ENCODE measurements around the gene MAP3K6.

Gene MAP3K6

GRCh38 chr1:27377760-27378495, 11.2 kb upstream of the MAP3K6 start:
- DNase-seq (ENCODE audit: insufficient read length, low spot score) (no peak), FAIRE-seq (no peak)

- DNase-seq (ENCODE audit: insufficient read length, low spot score) = no peak
- no peak for FAIRE-seq
These were observed 7.8 kb upstream of the MAP3K6 start, which contains the start of gene FCN3 for GRCh38 chr1:27374362-27375086. Gene FCN3, minus strand, starts transcription at chr1:27374824. Its CDS starts 6 bp downstream, at chr1:27374818.

GRCh38 chr1:27372808-27373690, 6.3 kb upstream of the MAP3K6 start:
- DNase-seq (ENCODE audit: insufficient read length, low spot score) (no peak), FAIRE-seq (no peak)

- FAIRE-seq (no peak), DNase-seq (ENCODE audit: insufficient read length, low spot score) (no peak)
These were observed 5.5 kb upstream of the MAP3K6 start for GRCh38 chr1:27372022-27372807.

- FAIRE-seq (no peak), DNase-seq (ENCODE audit: insufficient read length, low spot score) (no peak)
These were observed 2.3 kb upstream of the MAP3K6 start for GRCh38 chr1:27368869-27369582.

- FAIRE-seq (no peak), DNase-seq (ENCODE audit: insufficient read length, low spot score) (no peak)
These were observed 444 bp upstream of the MAP3K6 start for GRCh38 chr1:27367160-27367650.

- no peak for FAIRE-seq
- peak; percentile 71 for DNase-seq (ENCODE audit: insufficient read length, low spot score)
These were observed 699 bp downstream of the MAP3K6 start for GRCh38 chr1:27366113-27366410.

- DNase-seq (ENCODE audit: insufficient read length, low spot score) (peak; percentile 98), FAIRE-seq (peak; percentile 96)
These were observed 1.2 kb downstream of the MAP3K6 start for GRCh38 chr1:27365372-27366112.

GRCh38 chr1:27364696-27365371, 1.9 kb downstream of the MAP3K6 start:
- FAIRE-seq = no peak
- no peak for DNase-seq (ENCODE audit: insufficient read length, low spot score)

- no peak for DNase-seq (ENCODE audit: insufficient read length, low spot score)
- FAIRE-seq = no peak
These were observed 2.7 kb downstream of the MAP3K6 start for GRCh38 chr1:27363766-27364695.

GRCh38 chr1:27361553-27361952, 5.2 kb downstream of the MAP3K6 start:
- FAIRE-seq (no peak), DNase-seq (ENCODE audit: insufficient read length, low spot score) (no peak)

GRCh38 chr1:27361044-27361402, 5.7 kb downstream of the MAP3K6 start:
- DNase-seq (ENCODE audit: insufficient read length, low spot score) = no peak
- FAIRE-seq = no peak

- FAIRE-seq (peak; percentile 68), DNase-seq (ENCODE audit: insufficient read length, low spot score) (no peak)
These were observed 6.4 kb downstream of the MAP3K6 start for GRCh38 chr1:27360159-27361043.

GRCh38 chr1:27359822-27360158, 7.0 kb downstream of the MAP3K6 start:
- no peak for FAIRE-seq
- DNase-seq (ENCODE audit: insufficient read length, low spot score) = no peak

- DNase-seq (ENCODE audit: insufficient read length, low spot score) (no peak), FAIRE-seq (no peak)
These were observed 7.8 kb downstream of the MAP3K6 start for GRCh38 chr1:27358928-27359313.

GRCh38 chr1:27358038-27358927, 8.5 kb downstream of the MAP3K6 start:
- DNase-seq (ENCODE audit: insufficient read length, low spot score) (no peak), FAIRE-seq (no peak)
